ENCODE data around the gene KRT37.

Gene KRT37

GRCh38 chr17:41424111-41424635, at the start of gene KRT37:
Gene KRT37 (minus strand): TSS chr17:41424585. CDS start chr17:41424523, 62 bp downstream.
- no peak for DNase-seq

- DNase-seq, result no peak
Observed at GRCh38 chr17:41468346-41468745, 44.0 kb upstream of the KRT37 start.

GRCh38 chr17:41467561-41467960, 43.2 kb upstream of the KRT37 start:
- DNase-seq, result no peak

GRCh38 chr17:41466988-41467387, 42.6 kb upstream of the KRT37 start, which contains the start of gene KRT32:
Gene KRT32 (minus strand): TSS chr17:41467386. CDS start chr17:41467325, 61 bp downstream.
- no peak for DNase-seq

GRCh38 chr17:41464682-41465081, 40.3 kb upstream of the KRT37 start:
- no peak for DNase-seq

GRCh38 chr17:41464173-41464572, 39.8 kb upstream of the KRT37 start:
- DNase-seq, result no peak

GRCh38 chr17:41463746-41464145, 39.4 kb upstream of the KRT37 start:
- DNase-seq, result no peak

GRCh38 chr17:41462705-41463104, 38.3 kb upstream of the KRT37 start:
- no peak for DNase-seq

- DNase-seq, result no peak
Observed at GRCh38 chr17:41457676-41458075, 33.3 kb upstream of the KRT37 start.

GRCh38 chr17:41456204-41456603, 31.8 kb upstream of the KRT37 start:
- no peak for DNase-seq

- no peak for DNase-seq
Observed at GRCh38 chr17:41455236-41455635, 30.9 kb upstream of the KRT37 start.

GRCh38 chr17:41453066-41453465, 28.7 kb upstream of the KRT37 start:
- DNase-seq, result no peak

GRCh38 chr17:41452281-41452680, 27.9 kb upstream of the KRT37 start:
- no peak for DNase-seq

- no peak for DNase-seq
Observed at GRCh38 chr17:41451154-41451728, 26.9 kb upstream of the KRT37 start.

- DNase-seq, result no peak
Observed at GRCh38 chr17:41449008-41449407, 24.6 kb upstream of the KRT37 start.

- no peak for DNase-seq
Observed at GRCh38 chr17:41448506-41448905, 24.1 kb upstream of the KRT37 start.

- DNase-seq, result no peak
Observed at GRCh38 chr17:41446806-41447205, 22.4 kb upstream of the KRT37 start.

GRCh38 chr17:41444640-41445039, 20.3 kb upstream of the KRT37 start:
- no peak for DNase-seq

GRCh38 chr17:41444186-41444585, 19.8 kb upstream of the KRT37 start:
- DNase-seq, result no peak

GRCh38 chr17:41442739-41443138, 18.4 kb upstream of the KRT37 start:
- DNase-seq, result no peak

GRCh38 chr17:41440531-41441033, 16.2 kb upstream of the KRT37 start, which contains the start of gene KRT38:
Gene KRT38 (minus strand): TSS chr17:41440983. CDS start chr17:41440921, 62 bp downstream.
- no peak for DNase-seq

- DNase-seq, result no peak
Observed at GRCh38 chr17:41439375-41439774, 15.0 kb upstream of the KRT37 start.

GRCh38 chr17:41437769-41438168, 13.4 kb upstream of the KRT37 start:
- no peak for DNase-seq

GRCh38 chr17:41437254-41437653, 12.9 kb upstream of the KRT37 start:
- no peak for DNase-seq

- no peak for DNase-seq
Observed at GRCh38 chr17:41434415-41434814, 10.0 kb upstream of the KRT37 start.
